HG02798 (cell line): ENCODE data around the gene SIGLEC5.
A peak's percentile ranks its signal among the peaks of the same experiment; 100 is the strongest.

Experiments used
- ATAC-seq: cut with Tn5 transposase; IDR thresholded peaks from one replicate; pipeline ENCODE4 v1.9.1; 2021; ENCODE audit warnings: mild to moderate bottlenecking; ENCODE audit not compliant: unreplicated experiment, poor library complexity

SIGLEC5 gene

GRCh38 chr19:51628153-51628939 is 1.9 kb downstream of the SIGLEC5 start:
- no peak for ATAC-seq

- ATAC-seq: no peak
These were observed 2.6 kb downstream of the SIGLEC5 start for GRCh38 chr19:51627491-51628138.

GRCh38 chr19:51626675-51627074 is 3.5 kb downstream of the SIGLEC5 start:
- no peak for ATAC-seq

GRCh38 chr19:51621178-51621577 is 9.0 kb downstream of the SIGLEC5 start:
- ATAC-seq: no peak

GRCh38 chr19:51615991-51616390 is 14.2 kb downstream of the SIGLEC5 start:
- no peak for ATAC-seq

- ATAC-seq: no peak
These were observed 15.4 kb downstream of the SIGLEC5 start for GRCh38 chr19:51614789-51615188.

- no peak for ATAC-seq
These were observed 19.6 kb downstream of the SIGLEC5 start for GRCh38 chr19:51610576-51610975.

- no peak for ATAC-seq
These were observed 22.2 kb downstream of the SIGLEC5 start for GRCh38 chr19:51607920-51608562.

- peak; percentile 96 for ATAC-seq
These were observed 23.1 kb downstream of the SIGLEC5 start for GRCh38 chr19:51607077-51607476.

GRCh38 chr19:51602189-51602854 is 27.9 kb downstream of the SIGLEC5 start:
- ATAC-seq: no peak

- ATAC-seq: no peak
These were observed 29.1 kb downstream of the SIGLEC5 start for GRCh38 chr19:51600940-51601580.

GRCh38 chr19:51599084-51599483 is 31.1 kb downstream of the SIGLEC5 start:
- ATAC-seq: no peak

GRCh38 chr19:51598159-51598915 is 31.9 kb downstream of the SIGLEC5 start:
- ATAC-seq: no peak

GRCh38 chr19:51595190-51596175 is 34.7 kb downstream of the SIGLEC5 start:
- no peak for ATAC-seq

- peak; percentile 5 for ATAC-seq
These were observed 35.5 kb downstream of the SIGLEC5 start for GRCh38 chr19:51594774-51595109.

GRCh38 chr19:51593969-51594773 is 36.0 kb downstream of the SIGLEC5 start:
- peak; percentile 99 for ATAC-seq

GRCh38 chr19:51593138-51593890 is 36.9 kb downstream of the SIGLEC5 start:
- no peak for ATAC-seq
